ENCODE measurements around the gene CCDC124.

GRCh38 chr19:17926044-17926443 is 6.8 kb upstream of the CCDC124 start:
- TF ChIP-seq CTCF (conservative IDR thresholded peaks at IDR 0.05; ENCODE audit: low read length) (no peak), EZH2phosphoT487 (IDR thresholded peaks at IDR 0.05; ENCODE audit: borderline replicate concordance) (no peak)
